Ectodermal cell (in vitro differentiated cells): ENCODE results near the gene MIPOL1.
"Not testable (repeated sequence)": the region's sequence is repeated elsewhere in the genome, so short reads cannot be mapped to it uniquely, and the experiment has no call there.

ENCODE experiments used
- H3K27ac ChIP-seq: 2 replicates; pipeline ENCODE4 v1.7.0; 2013; ENCODE audit warnings: mild to moderate bottlenecking, low read depth, low read length; ENCODE audit not compliant: insufficient read depth, poor library complexity, severe bottlenecking
- H3K27me3 ChIP-seq: 2 replicates; pipeline ENCODE4 v1.7.0; 2013; ENCODE audit warnings: mild to moderate bottlenecking, low read length; ENCODE audit not compliant: insufficient read depth, control insufficient read depth, poor library complexity, severe bottlenecking
- H3K36me3 ChIP-seq: one replicate; pipeline ENCODE4 v1.7.0; 2013; ENCODE audit warnings: low read length; ENCODE audit not compliant: control insufficient read depth, insufficient read depth
- H3K4me1 ChIP-seq: one replicate; pipeline ENCODE4 v1.7.0; 2013; ENCODE audit warnings: low read length; ENCODE audit not compliant: control insufficient read depth, insufficient read depth
- H3K4me3 ChIP-seq: 2 replicates; pipeline ENCODE4 v1.7.0; 2013; ENCODE audit warnings: low read depth, low read length, control low read depth; ENCODE audit not compliant: insufficient read depth
- H3K9me3 ChIP-seq: 2 replicates; pipeline ENCODE4 v1.7.0; 2013; ENCODE audit warnings: mild to moderate bottlenecking, low read length, moderate library complexity; ENCODE audit not compliant: control insufficient read depth
- WGBS, 2 experiments: methylation state at CpG; one replicate each; pipeline ENCODE4 v1.1.7; 2013; ENCODE audit warnings: missing lambda C conversion rate in 2 of 2; 5-methylcytosine and 5-hydroxymethylcytosine counted together

MIPOL1 gene

GRCh38 chr14:37225668-37226067 is 27.9 kb downstream of the MIPOL1 start:
- H3K4me1 ChIP-seq, H3K4me3 ChIP-seq, H3K27me3 ChIP-seq, H3K36me3 ChIP-seq, H3K27ac ChIP-seq, H3K9me3 ChIP-seq: not testable (repeated sequence)
- 94 to 97% methylated on average over 4 of the region's 4 CpGs for WGBS, 2 experiments

DNA sequence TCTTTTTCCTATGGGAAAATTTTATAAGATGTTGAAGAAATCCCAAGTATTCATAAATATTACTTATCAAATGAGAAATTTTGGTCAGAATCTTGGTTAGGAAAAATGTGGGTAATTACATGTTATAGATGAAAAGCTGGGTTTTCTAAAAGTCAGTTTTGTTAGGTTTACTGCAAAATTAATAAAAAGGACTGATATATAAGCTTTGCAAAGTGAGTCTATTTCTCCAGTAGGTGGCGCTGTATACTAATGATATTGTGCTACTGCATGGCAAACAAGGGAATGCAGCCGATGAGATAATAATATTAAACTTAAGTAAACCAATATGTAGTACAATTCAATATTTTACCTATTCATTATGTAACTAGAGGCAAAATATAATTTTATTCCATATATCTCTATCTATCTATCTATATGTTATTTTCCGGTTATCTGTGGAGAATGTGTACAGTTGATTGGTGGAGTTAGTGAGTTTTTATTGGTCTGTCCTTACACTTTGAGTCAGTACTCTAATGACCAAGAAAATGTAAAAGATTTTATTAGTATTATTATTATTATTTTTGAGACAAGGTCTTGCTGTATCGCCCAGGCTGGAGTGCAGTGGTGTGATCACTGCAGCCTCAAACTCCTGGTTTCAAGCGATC is 32.9 kb downstream of the MIPOL1 start:
- Histone ChIP-seq H3K27ac (no peak overlapping the region), H3K4me1 (no peaks in the 10 kb centered on the region), H3K27me3 (no peaks in the 10 kb centered on the region), H3K36me3 (no peaks in the 10 kb centered on the region), H3K4me3 (no peak overlapping the region), H3K9me3 (no peaks in the 10 kb centered on the region)
- WGBS, 2 experiments = 60 to 61% methylated on average over 3 of the region's 5 CpGs

DNA sequence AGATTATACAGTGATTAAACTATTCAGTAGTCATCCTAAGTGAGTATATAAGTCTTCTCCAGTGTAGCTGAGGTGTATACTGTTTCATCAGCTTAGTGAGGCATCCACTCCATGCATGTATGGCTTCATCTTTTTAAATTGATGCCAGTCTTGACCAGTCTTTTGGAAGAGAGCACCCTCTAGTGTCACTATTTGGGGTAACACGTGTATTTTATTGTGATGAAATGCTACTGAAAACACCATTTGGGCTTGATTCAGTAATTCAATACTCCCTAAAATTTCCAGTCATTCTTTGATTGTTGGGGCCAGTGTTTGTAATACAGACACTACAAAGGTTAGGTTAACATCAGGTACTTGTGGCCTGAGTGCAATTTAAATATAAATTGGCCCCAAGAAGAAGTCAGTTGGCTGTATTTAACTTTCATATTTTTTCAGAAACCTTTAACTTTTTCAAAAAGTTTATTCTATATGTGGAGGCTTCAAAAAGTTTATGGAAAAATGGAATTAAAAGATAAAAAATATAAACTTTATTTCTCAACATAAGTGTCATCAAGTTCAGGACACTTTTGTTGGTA is 35.3 kb downstream of the MIPOL1 start:
- Histone ChIP-seq H3K27ac (no peak overlapping the region), H3K36me3 (no peaks in the 10 kb centered on the region), H3K9me3 (no peaks in the 10 kb centered on the region), H3K4me3 (no peak overlapping the region), H3K4me1 (no peaks in the 10 kb centered on the region), H3K27me3 (no peaks in the 10 kb centered on the region)
- WGBS, 2 experiments = 0% methylated on average over 1 of the region's 1 CpG

DNA sequence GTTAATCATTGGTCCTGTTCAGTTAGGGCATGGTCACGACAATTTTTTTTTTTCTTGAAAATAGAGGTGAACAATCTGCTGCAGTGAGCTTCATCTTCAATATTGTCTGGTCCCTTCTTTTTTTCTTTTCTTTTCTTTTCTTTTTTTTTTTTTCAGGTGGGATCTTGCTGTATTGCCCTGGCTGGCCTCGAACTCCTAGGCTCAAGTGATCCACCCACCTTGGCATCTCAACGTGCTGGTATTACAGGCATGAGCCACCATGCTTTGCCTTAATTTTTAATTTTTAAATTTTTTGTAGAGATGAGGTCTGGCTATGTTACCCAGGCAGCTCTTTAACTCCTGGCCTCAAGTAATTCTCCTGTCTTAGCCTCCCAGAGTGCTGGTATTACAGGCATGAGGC is 36.5 kb downstream of the MIPOL1 start:
- 87 to 89% methylated on average over 3 of the region's 3 CpGs for WGBS, 2 experiments
- Histone ChIP-seq H3K9me3 (no peaks in the 10 kb centered on the region), H3K27ac (no peak overlapping the region), H3K4me3 (no peak overlapping the region), H3K4me1 (no peaks in the 10 kb centered on the region), H3K36me3 (no peaks in the 10 kb centered on the region), H3K27me3 (no peaks in the 10 kb centered on the region)

DNA sequence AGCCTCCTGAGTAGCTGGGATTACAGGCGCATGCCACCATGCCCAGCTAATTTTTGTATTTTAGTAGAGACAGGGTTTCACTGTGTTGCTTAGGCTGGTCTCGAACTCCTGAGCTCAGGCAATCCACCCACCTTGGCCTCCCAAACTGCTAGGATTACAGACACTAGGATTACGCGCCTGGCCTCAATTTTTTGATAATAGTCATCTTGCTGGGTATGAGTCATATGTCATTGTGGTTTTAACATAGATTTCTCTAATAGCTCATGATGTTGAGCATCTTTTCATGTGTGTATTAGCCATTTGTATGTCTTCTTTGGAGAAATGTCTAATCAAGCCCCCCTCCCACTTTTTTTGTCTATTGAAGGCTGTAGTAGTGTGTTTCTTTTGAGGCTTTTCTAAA is 38.3 kb downstream of the MIPOL1 start:
- H3K27ac ChIP-seq, H3K4me3 ChIP-seq, H3K27me3 ChIP-seq, H3K36me3 ChIP-seq, H3K4me1 ChIP-seq, H3K9me3 ChIP-seq: not testable (repeated sequence)
- 91 to 95% methylated on average over 4 of the region's 4 CpGs for WGBS, 2 experiments

DNA sequence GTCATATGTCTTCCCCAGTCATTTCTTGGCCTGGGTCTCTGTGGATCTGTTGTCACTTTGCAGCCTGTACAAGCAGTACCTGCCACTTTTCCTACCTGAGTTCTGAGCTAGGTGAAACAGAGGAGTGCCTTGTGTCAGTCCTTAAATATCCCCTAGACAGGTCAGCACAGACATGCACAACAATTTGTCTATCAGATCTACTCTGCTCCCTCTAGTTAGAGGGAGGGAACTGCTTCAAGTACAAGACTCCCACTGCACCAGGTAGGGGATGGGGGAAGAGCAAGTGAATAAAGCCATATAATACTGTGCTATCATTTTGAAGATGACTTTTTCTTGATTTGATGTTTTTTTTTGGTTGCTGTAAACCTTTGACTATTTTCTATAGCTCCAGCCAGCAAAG is 39.4 kb downstream of the MIPOL1 start:
- no peaks in the 10 kb centered on the region for H3K36me3 ChIP-seq
- H3K4me1 ChIP-seq = no peaks in the 10 kb centered on the region
- no peaks in the 10 kb centered on the region for H3K27me3 ChIP-seq

GRCh38 chr14:37237735-37238200 is 40.0 kb downstream of the MIPOL1 start:
- WGBS, 2 experiments = 88 to 90% methylated on average over 5 of the region's 5 CpGs
- Histone ChIP-seq H3K4me3 (no peak overlapping the region), H3K27ac (no peak overlapping the region), H3K36me3 (no peaks in the 10 kb centered on the region), H3K4me1 (no peaks in the 10 kb centered on the region), H3K9me3 (no peaks in the 10 kb centered on the region), H3K27me3 (no peaks in the 10 kb centered on the region)

More for the DNA sequence above, 39.4 kb downstream of the MIPOL1 start:
- Histone ChIP-seq H3K4me3 (no peak overlapping the region), H3K27ac (no peak overlapping the region), H3K9me3 (no peaks in the 10 kb centered on the region)

GRCh38 chr14:37241198-37241597 is 43.5 kb downstream of the MIPOL1 start:
- Histone ChIP-seq H3K9me3 (no peaks in the 10 kb centered on the region), H3K27ac (no peak overlapping the region), H3K4me3 (no peak overlapping the region), H3K36me3 (no peaks in the 10 kb centered on the region), H3K4me1 (no peaks in the 10 kb centered on the region), H3K27me3 (no peaks in the 10 kb centered on the region)
- WGBS, 2 experiments = 83 to 86% methylated on average over 3 to 4 of the region's 4 CpGs

- Histone ChIP-seq H3K27ac (no peak overlapping the region), H3K36me3 (no peaks in the 10 kb centered on the region), H3K27me3 (no peaks in the 10 kb centered on the region), H3K4me3 (no peak overlapping the region), H3K4me1 (no peaks in the 10 kb centered on the region), H3K9me3 (no peaks in the 10 kb centered on the region)
Observed at GRCh38 chr14:37246427-37246829, 48.7 kb downstream of the MIPOL1 start.

- Histone ChIP-seq H3K36me3 (no peaks in the 10 kb centered on the region), H3K27ac (no peak overlapping the region), H3K27me3 (no peaks in the 10 kb centered on the region), H3K4me1 (no peaks in the 10 kb centered on the region), H3K9me3 (no peaks in the 10 kb centered on the region), H3K4me3 (no peak overlapping the region)
- WGBS, 2 experiments = 97 to 98% methylated on average over 2 of the region's 3 CpGs
Observed at GRCh38 chr14:37247791-37248461, 50.2 kb downstream of the MIPOL1 start.
